Coronary artery (tissue), 2 donors: ENCODE results near the gene C7.

Experiments
- DNase-seq: peaks from one replicate; pipeline ENCODE4 v3.0.0-alpha.2; 2017; ENCODE audit warnings: low spot score
- H3K27ac ChIP-seq, 2 donors: fragments of 200-600 bp; sonication (generic); one replicate each; pipeline ENCODE4 v1.5.1; 2016 to 2019
- H3K4me3 ChIP-seq: fragments of 200-600 bp; sonication (generic); 2 replicates; pipeline ENCODE4 v1.5.1; 2016; ENCODE audit warnings: mild to moderate bottlenecking, moderate library complexity
- TF ChIP-seq, protein P1 (sequence below): fragments of 200-600 bp; sonication (generic); IDR thresholded peaks from one replicate; pipeline ENCODE4 v1.5.1; 2019; ENCODE audit warnings: antibody characterized with exemption

The C7 gene

DNA sequence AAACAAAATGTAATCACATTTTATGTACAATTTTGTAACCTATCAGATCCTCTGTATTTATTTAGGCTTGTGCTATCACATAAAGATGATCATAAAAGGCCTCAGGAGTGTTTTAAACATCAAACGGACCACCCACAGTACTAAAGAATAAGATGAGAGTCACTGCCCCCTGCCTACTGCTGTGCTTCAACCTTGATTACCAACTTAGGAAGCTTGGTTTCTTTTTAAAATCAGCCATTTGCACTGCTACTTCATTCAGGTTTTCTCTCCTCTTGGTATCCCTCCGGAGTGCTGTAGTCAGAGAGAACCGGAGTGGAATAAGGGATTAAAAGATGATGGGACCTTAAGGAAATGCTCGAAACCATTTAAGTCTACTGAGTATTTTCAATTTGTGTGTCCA, 6.9 kb downstream of the C7 start:
- Histone ChIP-seq H3K27ac (no peak overlapping the region), H3K4me3 (no peak overlapping the region)
- DNase-seq = no peak
- TF ChIP-seq, protein P1, sequence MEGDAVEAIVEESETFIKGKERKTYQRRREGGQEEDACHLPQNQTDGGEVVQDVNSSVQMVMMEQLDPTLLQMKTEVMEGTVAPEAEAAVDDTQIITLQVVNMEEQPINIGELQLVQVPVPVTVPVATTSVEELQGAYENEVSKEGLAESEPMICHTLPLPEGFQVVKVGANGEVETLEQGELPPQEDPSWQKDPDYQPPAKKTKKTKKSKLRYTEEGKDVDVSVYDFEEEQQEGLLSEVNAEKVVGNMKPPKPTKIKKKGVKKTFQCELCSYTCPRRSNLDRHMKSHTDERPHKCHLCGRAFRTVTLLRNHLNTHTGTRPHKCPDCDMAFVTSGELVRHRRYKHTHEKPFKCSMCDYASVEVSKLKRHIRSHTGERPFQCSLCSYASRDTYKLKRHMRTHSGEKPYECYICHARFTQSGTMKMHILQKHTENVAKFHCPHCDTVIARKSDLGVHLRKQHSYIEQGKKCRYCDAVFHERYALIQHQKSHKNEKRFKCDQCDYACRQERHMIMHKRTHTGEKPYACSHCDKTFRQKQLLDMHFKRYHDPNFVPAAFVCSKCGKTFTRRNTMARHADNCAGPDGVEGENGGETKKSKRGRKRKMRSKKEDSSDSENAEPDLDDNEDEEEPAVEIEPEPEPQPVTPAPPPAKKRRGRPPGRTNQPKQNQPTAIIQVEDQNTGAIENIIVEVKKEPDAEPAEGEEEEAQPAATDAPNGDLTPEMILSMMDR = no peak

DNA sequence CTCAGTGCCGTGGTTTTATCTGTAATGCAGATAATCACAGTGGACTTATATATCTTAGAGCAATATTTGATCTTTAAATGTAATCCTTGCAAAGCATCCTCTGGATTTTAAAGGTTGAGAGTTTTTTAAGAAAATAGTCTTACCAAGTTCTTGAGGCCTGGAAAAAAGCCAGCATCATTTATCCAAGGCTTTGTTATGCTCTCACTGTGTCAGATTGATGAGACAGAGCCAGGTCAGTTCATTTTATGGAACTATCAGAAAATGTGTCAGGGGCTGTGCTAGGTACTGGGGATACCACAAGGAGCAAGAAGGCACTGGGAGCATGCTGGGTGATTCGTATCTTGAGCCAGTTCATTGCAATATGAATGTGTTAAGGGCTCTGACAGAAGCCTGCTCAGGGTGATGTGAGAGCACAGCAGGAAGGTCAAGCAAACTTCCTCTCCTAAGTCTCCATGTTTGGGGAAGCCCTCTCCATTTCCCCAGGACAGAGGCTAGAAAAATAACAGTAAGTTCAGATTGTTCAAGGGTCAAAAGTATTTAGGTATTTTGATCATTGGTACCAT, 19.7 kb downstream of the C7 start:
- H3K27ac ChIP-seq = no peak overlapping the region
- TF ChIP-seq, protein P1 = no peak
- no peak overlapping the region for H3K4me3 ChIP-seq
- DNase-seq = no peak

DNA sequence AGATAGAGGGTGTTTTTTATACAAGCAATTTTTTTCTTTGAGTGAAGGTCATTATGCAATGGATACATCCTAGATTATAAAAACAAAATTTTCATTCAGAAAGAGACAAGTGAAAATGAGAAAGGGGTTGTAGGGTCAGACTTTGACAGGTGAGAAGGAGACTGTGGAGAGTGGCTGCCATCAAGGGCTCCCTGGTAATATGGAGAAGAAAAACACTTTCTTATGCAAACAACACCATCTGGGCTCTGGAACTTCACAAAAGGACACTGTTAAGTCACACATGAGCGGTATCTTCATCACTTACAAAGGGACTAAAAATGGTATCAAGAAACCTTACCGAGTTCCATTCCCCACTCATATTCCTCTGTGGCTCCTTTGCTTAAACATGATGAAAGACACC, 23.5 kb downstream of the C7 start:
- DNase-seq = no peak
- H3K27ac ChIP-seq = no peak overlapping the region
- H3K4me3 ChIP-seq = no peak overlapping the region
- TF ChIP-seq, protein P1 = no peak

DNA sequence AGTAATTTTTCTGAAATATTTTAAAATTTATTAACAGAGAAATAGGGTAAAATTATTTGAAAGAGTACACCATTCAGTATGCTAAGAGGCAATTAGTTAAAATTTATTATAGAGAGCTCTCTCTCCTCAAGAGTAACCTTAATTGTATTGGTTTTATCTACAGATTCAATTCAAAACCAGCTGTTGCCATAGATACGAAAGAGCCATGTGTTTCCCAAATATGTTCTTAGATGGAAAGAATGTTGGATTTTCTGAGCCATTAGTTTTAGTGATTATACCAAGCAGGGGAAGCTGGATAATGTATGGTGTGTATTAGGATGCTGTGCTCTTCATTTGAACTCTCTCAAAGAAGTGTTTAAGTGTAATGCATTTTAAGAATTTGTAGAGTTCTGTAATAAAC, 27.8 kb downstream of the C7 start:
- DNase-seq = no peak
- Histone ChIP-seq H3K4me3 (no peak overlapping the region), H3K27ac (no peak overlapping the region)
- TF ChIP-seq, protein P1 = no peak

DNA sequence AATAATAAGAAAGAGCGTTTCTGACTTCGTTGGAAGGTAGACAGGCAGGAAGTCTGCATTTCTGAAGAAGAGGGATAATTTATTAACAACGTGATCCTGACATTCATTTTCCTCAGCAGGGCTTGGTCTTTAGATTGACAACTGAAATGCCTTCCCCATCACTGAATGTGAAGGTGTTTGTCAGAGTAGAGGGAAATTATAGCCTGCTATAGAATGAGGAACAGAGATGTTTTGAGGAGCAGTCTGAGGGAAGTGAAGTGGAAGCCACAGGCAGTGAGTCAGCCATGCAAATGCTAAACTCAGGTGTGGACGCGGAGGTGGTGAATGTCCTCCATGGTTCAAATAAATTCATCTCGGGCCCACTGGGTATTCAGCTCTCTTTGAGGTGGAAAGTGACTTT, 30.5 kb downstream of the C7 start:
- Histone ChIP-seq H3K27ac (no peak overlapping the region), H3K4me3 (no peak overlapping the region)
- TF ChIP-seq, protein P1 = no peak
- no peak for DNase-seq

DNA sequence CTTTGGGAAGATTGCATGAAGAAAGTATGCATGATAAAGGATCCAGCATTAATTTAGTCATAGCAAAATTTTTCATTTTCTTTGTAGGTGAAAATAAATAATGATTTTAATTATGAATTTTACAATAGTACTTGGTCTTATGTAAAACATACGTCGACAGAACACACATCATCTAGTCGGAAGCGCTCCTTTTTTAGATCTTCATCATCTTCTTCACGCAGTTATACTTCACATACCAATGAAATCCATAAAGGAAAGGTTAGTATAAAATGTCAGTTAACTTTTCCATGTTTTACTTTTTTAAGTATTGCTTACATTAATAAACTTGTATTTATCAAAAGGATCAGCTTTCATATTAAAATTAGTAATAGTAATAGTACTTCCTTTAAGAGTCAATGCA, 35.8 kb downstream of the C7 start:
- TF ChIP-seq, protein P1 = no peak

DNA sequence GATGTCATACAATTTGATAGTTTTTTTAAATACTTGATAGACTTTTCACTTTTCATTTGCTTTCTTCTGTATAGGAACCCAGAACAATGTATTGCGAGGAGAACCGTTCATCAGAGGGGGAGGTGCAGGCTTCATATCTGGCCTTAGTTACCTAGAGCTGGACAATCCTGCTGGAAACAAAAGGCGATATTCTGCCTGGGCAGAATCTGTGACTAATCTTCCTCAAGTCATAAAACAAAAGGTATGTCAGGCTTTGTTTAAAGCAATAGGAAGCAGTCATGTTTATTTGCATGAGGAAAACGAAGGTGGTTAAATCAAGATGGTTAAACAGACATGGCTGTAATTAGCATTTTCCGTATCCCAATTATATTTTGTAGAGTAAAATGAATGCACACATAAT, 46.0 kb downstream of the C7 start:
- TF ChIP-seq, protein P1 = no peak
- H3K4me3 ChIP-seq = no peak overlapping the region
- H3K27ac ChIP-seq = no peak overlapping the region
- DNase-seq = no peak

More for the DNA sequence above, 35.8 kb downstream of the C7 start:
- no peak overlapping the region for H3K4me3 ChIP-seq
- no peak overlapping the region for H3K27ac ChIP-seq
- DNase-seq = no peak
